Spleen (tissue), 7 donors: ENCODE data around the gene NOM1.

Experiments used
- POLR2A ChIP-seq, 3 donors: fragments of 450-650 bp; IDR thresholded peaks; one replicate each; pipeline ENCODE4 v1.5.1; 2017; ENCODE audit warnings: antibody characterized with exemption in 3 of 3, mild to moderate bottlenecking in 1 of 3
- POLR2AphosphoS5 ChIP-seq, 3 donors: sonication (generic); formaldehyde crosslinking; IDR thresholded peaks; one replicate each; pipeline ENCODE4 v1.5.1; 2017; ENCODE audit warnings: antibody characterized with exemption in 3 of 3
- TF ChIP-seq, protein P1 (sequence below), 11 experiments: fragments of 200-600 bp in 7 of 11; fragments of 450-650 bp in 4 of 11; sonication (generic) in 4 of 11; IDR thresholded peaks in 8 of 11; conservative IDR thresholded peaks in 3 of 11; 1 replicate in 7 of 11; 2 replicates in 4 of 11; pipeline versions ENCODE4 v1.4.0 to v1.8.0; 2016 to 2021; ENCODE audit warnings: antibody characterized with exemption in 11 of 11, inconsistent platforms in 4 of 11, mild to moderate bottlenecking in 1 of 11
- donor health status: DM: no; HTN: no; CAD: no; lungs with moderate emphysema.
- donor health status: DM: no; HTN: no; CAD: no.
- donor health status: DM: no; HTN: no; CAD: no.

DNA sequence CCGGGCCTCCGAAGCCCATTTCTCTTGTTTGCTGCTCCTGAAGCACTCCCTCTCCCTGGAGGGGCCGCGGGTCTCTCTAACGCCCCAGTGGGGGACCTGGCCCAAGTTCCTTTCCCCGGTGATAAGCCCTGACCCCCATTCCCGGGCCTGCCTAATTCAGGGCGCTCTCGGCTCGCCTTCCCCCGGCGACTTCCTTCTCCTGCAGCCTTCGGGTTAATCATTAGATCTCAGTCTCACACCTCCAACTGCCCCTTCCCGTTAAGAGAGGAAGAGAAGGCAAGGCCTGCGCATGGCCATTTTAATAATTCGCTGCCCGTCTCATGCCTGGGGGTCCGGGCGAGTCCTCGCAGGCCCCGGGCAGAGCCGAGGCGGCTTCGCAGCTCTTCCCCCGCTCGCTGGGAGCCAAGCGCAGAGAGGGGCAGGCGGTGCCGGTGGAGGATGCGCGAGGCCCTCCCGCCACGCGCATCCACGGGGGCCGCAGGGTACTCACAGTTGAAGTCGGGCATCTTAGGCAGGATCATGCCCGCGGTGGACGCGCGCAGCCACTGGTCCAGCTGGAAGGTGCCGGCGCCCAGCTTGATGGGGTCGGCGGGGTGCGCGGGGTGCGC, 59.8 kb downstream of the NOM1 start:
- no peak for TF ChIP-seq POLR2A (IDR thresholded peaks at IDR 0.05)
- TF ChIP-seq, protein P1, sequence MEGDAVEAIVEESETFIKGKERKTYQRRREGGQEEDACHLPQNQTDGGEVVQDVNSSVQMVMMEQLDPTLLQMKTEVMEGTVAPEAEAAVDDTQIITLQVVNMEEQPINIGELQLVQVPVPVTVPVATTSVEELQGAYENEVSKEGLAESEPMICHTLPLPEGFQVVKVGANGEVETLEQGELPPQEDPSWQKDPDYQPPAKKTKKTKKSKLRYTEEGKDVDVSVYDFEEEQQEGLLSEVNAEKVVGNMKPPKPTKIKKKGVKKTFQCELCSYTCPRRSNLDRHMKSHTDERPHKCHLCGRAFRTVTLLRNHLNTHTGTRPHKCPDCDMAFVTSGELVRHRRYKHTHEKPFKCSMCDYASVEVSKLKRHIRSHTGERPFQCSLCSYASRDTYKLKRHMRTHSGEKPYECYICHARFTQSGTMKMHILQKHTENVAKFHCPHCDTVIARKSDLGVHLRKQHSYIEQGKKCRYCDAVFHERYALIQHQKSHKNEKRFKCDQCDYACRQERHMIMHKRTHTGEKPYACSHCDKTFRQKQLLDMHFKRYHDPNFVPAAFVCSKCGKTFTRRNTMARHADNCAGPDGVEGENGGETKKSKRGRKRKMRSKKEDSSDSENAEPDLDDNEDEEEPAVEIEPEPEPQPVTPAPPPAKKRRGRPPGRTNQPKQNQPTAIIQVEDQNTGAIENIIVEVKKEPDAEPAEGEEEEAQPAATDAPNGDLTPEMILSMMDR (IDR thresholded peaks at IDR 0.05 in 8 of 11, conservative IDR thresholded peaks at IDR 0.05 in 3 of 11) = no peak
- TF ChIP-seq POLR2AphosphoS5 (IDR thresholded peaks at IDR 0.05) = no peak
